Osteocyte (in vitro differentiated cells): ENCODE measurements around the gene TRIP10. TPM values are rescaled to one million over a fixed set of nuclear protein-coding genes. Genes with fewer than 3 reads are reported as not detected.
"Not testable (repeated sequence)": the region's sequence is repeated elsewhere in the genome, so short reads cannot be mapped to it uniquely, and the experiment has no call there.

Source experiments
- DNase-seq: peaks from one replicate; pipeline ENCODE4 v3.0.0; 2021; ENCODE audit warnings: mixed read lengths; ENCODE audit not compliant: unreplicated experiment; ENCODE audit errors: extremely low spot score
- H3K27ac Mint-ChIP-seq: one replicate; pipeline ENCODE4 v1.8.0; 2021; ENCODE audit warnings: mild to moderate bottlenecking, mixed read lengths; ENCODE audit not compliant: unreplicated experiment
- H3K27me3 Mint-ChIP-seq: one replicate; pipeline ENCODE4 v1.8.0; 2021; ENCODE audit warnings: mixed read lengths; ENCODE audit not compliant: unreplicated experiment
- H3K36me3 Mint-ChIP-seq: one replicate; pipeline ENCODE4 v1.8.0; 2021; ENCODE audit warnings: mixed read lengths; ENCODE audit not compliant: unreplicated experiment
- H3K4me1 Mint-ChIP-seq: one replicate; pipeline ENCODE4 v1.8.0; 2021; ENCODE audit warnings: mixed read lengths; ENCODE audit not compliant: unreplicated experiment
- H3K4me3 Mint-ChIP-seq: one replicate; pipeline ENCODE4 v1.8.0; 2021; ENCODE audit warnings: mild to moderate bottlenecking, moderate library complexity, mixed read lengths; ENCODE audit not compliant: unreplicated experiment
- H3K9me3 Mint-ChIP-seq: one replicate; pipeline ENCODE4 v1.8.0; 2021; ENCODE audit warnings: mixed read lengths; ENCODE audit not compliant: unreplicated experiment
- CTCF ChIP-seq: fragments of 200-600 bp; sonication (generic); IDR thresholded peaks from 2 replicates; pipeline ENCODE4 v1.5.0; 2021; ENCODE audit warnings: antibody characterized with exemption, mild to moderate bottlenecking, moderate library complexity
- total RNA-seq: library from RNA; stranded (reverse); gene quantifications from 2 replicates; pipeline ENCODE4 v1.2.1, GENCODE V29; 2021

Gene TRIP10
- total RNA-seq, 1 donor from 2014 or later, result 53.8 TPM

GRCh38 chr19:6707658-6708018 is 31.8 kb upstream of the TRIP10 start:
- TF ChIP-seq CTCF, result no peak
- Mint-ChIP-seq H3K27ac (no peak overlapping the region), H3K27me3 (peaks cover 25% of the 10 kb centered on the region), H3K9me3 (no peaks in the 10 kb centered on the region), H3K4me1 (no peaks in the 10 kb centered on the region), H3K4me3 (no peak overlapping the region), H3K36me3 (no peaks in the 10 kb centered on the region)
- DNase-seq, result no peak

- Mint-ChIP-seq H3K4me1 (no peaks in the 10 kb centered on the region), H3K36me3 (no peaks in the 10 kb centered on the region), H3K27ac (no peak overlapping the region), H3K9me3 (no peaks in the 10 kb centered on the region), H3K27me3 (peaks cover 25% of the 10 kb centered on the region), H3K4me3 (no peak overlapping the region)
- no peak for TF ChIP-seq CTCF
- no peak for DNase-seq
Observed at GRCh38 chr19:6708346-6708745, 31.1 kb upstream of the TRIP10 start.

GRCh38 chr19:6708913-6709312 is 30.6 kb upstream of the TRIP10 start:
- not testable (repeated sequence) for H3K27ac Mint-ChIP-seq, H3K9me3 Mint-ChIP-seq, H3K36me3 Mint-ChIP-seq, DNase-seq, H3K4me1 Mint-ChIP-seq, H3K4me3 Mint-ChIP-seq
- H3K27me3 Mint-ChIP-seq, result peaks cover 25% of the 10 kb centered on the region

- Mint-ChIP-seq H3K9me3 (no peaks in the 10 kb centered on the region), H3K27ac (no peak overlapping the region), H3K4me1 (no peaks in the 10 kb centered on the region), H3K36me3 (no peaks in the 10 kb centered on the region), H3K4me3 (no peak overlapping the region), H3K27me3 (peaks cover 25% of the 10 kb centered on the region)
- no peak for TF ChIP-seq CTCF
- DNase-seq, result no peak
Observed at GRCh38 chr19:6709549-6709948, 29.9 kb upstream of the TRIP10 start.

GRCh38 chr19:6710273-6711077 is 29.0 kb upstream of the TRIP10 start:
- H3K27me3 Mint-ChIP-seq, result peaks cover 25% of the 10 kb centered on the region
- no peak overlapping the region for H3K4me3 Mint-ChIP-seq

More at GRCh38 chr19:6710273-6711077, 29.0 kb upstream of the TRIP10 start:
- Mint-ChIP-seq H3K27ac (no peak overlapping the region), H3K4me1 (no peaks in the 10 kb centered on the region), H3K36me3 (no peaks in the 10 kb centered on the region), H3K9me3 (no peaks in the 10 kb centered on the region)
- TF ChIP-seq CTCF, result no peak
- no peak for DNase-seq
